Hematopoietic multipotent progenitor cell treated with erythropoietin and hydrocortisone succinate and interleukin-3 and kit ligand, for 15 days (in vitro differentiated cells): ENCODE results near the gene CACNA2D1.
"Not testable (repeated sequence)": the region's sequence is repeated elsewhere in the genome, so short reads cannot be mapped to it uniquely, and the experiment has no call there.

ENCODE experiments used
- DNase-seq: peaks from one replicate; pipeline ENCODE4 v3.0.0-alpha.2; 2015; ENCODE audit warnings: low spot score

CACNA2D1 gene

DNA sequence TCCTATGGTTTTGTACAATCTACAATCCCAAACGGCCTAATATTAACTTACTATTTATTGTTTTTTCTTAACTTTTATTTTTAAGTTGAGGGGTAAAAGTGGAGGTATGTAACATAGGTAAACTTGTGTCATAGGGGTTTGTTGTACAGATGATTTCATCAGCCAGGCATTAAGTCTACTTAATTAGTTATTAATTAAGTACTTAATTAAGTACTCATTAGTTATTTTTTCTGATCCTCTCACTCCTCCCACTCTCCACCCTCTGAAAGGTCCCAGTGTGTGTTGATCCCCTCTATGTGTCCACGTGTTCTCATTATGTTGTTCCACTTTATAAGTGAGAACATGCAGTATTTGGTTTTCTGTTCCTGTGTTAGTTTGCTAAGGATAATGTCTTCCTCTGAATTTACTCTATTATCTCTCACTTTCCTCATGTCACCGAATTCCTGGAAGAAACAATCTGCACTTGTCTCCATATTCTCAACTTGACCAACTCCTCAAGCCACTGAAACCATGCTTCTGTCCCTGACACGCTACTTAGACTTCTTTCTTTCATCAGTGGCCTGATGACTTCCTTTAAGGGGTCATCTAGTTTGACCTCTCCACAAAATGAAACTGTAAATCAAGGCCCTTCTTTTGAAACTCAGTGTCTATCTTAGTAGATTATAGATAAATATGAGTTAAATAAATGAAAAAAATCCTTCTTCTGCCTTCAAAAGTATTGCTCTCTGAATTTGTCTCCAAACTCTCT is 9.1 kb downstream of the CACNA2D1 start:
- no peak for DNase-seq

DNA sequence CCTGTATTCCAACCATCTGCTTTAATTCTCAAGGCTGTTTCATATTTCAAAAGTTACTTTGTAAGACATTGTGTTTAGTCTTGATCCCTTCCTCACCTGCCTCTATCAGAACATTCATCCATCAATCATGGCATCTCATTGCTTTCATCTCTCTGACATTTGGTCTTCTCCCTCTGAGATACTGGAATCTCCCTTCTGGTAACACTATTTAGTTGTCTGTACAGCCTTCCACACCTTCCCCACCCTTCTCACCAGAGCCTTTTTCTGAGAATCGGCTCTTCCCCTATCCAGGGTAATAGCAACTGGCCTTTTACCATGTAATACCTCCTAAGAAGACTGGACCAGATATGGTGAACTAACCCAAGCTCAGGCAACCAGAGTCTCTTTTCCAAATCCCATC is 10.1 kb downstream of the CACNA2D1 start:
- no peak for DNase-seq

DNA sequence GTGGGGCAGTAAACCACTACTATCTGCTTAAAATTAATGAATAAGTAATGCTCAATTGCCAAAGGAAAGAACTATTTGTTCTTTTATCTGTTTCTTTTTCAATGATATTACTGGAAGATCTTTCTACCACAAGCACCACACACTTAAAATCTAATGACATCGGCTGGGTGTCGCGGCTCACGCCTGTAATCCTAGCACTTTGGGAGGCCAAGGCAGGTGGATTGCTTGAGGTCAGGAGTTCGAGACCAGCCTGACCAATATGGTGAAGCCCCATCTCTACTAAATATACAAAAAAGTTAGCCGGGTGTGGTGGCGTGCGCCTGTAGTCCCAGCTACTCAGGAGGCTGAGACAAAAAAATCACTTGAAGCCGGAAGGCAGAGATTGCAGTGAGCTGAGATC is 10.8 kb downstream of the CACNA2D1 start:
- not testable (repeated sequence) for DNase-seq

- no peak for DNase-seq
Measured at GRCh38 chr7:82430500-82431465, 12.8 kb downstream of the CACNA2D1 start.

DNA sequence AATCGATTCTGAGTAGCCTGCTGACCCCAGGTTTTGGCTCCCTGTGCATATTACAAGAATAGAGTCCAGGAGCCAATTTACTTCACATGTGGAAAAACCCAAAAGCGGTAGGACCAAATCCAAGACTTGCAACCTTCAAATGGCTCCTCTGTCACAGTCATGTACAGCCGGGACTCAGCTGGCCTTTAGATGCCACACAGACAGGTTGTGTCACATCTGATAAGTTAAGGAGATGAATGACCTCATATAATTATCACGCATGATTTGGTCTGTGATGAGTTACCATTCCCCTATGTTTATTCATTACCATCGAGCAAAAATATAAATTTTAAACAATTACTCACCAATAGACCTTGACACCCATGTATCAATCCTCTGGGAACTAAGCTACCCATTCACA is 14.2 kb downstream of the CACNA2D1 start:
- no peak for DNase-seq

DNA sequence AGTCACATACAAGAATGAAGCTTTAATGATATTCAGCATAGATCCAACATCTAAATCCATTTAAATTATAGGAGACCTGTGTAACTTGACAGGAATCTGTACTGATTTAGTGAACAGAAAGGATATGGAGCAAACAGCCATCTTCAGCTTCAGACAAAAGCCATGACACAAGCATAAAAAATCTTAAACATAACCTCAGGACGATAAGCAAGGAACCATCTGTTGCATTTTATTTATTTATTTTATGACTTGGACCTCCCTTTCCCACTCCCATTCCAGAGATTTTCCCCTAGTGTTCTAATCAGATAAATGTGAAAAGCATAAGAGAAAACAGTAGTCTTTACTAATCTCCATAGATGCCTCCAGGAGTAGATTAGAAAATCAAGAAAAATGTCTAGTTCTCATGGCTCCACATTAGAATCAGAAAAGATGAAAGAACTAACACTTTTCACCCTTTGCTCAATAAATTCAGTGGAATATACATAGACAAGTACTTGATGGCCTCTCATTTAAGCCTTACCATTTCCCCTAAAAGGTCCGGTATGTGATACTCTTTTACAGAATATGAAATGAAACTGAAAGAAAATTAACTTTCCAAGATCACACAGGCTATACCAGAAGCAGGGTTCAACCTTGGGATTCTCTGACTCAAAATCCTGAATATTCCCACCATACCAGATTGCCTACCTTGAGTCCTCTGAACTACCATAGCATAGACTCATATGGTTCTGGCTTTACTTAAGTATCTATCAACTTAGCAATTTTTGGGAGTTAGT is 15.2 kb downstream of the CACNA2D1 start:
- DNase-seq: no peak

DNA sequence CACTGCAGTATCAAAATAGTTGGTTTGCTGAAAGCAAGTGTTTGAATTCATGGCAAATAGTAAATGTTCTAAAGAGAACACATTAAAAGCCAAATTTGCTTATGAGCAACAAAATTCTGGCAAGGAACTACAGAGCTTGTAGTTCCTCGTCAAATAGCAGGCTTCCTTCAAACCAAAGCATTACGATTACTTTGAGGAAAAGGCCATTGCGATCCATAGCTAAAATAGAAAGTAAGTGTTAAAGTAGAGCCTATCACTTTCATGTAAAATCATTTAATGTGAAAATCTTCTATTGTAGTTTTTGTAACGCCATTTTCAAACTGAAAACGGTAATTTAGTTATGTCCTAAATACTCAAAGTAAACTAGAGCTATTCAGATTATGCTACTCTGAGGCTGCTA is 20.1 kb downstream of the CACNA2D1 start:
- no peak for DNase-seq

GRCh38 chr7:82419200-82419599 is 24.4 kb downstream of the CACNA2D1 start:
- DNase-seq: no peak

- no peak for DNase-seq
Measured at GRCh38 chr7:82417898-82418297, 25.7 kb downstream of the CACNA2D1 start.

GRCh38 chr7:82416402-82416801 is 27.2 kb downstream of the CACNA2D1 start:
- no peak for DNase-seq

GRCh38 chr7:82414389-82414788 is 29.2 kb downstream of the CACNA2D1 start:
- DNase-seq: no peak

- no peak for DNase-seq
Measured at GRCh38 chr7:82413237-82413636, 30.3 kb downstream of the CACNA2D1 start.

GRCh38 chr7:82411732-82412131 is 31.8 kb downstream of the CACNA2D1 start:
- no peak for DNase-seq

GRCh38 chr7:82410461-82410860 is 33.1 kb downstream of the CACNA2D1 start:
- no peak for DNase-seq

- DNase-seq: no peak
Measured at GRCh38 chr7:82406937-82407336, 36.6 kb downstream of the CACNA2D1 start.

DNA sequence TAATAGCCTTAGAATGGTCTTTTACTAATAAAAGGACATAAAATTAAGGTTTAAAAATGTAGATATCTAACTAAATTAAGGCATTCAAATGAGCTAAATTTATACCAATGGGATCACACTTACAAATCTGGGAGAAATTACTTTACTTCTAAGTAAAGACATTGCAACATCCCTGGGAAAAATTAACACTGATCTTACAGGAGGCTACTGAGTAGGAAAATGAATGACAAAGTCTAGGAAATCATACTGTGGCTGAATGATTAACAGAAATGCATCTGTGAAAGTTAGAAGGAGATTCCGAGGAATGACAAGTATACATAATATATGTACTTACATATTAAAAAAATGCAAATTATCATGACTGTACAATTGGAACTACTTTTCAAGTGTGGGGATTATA is 38.3 kb downstream of the CACNA2D1 start:
- no peak for DNase-seq

- no peak for DNase-seq
Measured at GRCh38 chr7:82404652-82405051, 38.9 kb downstream of the CACNA2D1 start.

DNA sequence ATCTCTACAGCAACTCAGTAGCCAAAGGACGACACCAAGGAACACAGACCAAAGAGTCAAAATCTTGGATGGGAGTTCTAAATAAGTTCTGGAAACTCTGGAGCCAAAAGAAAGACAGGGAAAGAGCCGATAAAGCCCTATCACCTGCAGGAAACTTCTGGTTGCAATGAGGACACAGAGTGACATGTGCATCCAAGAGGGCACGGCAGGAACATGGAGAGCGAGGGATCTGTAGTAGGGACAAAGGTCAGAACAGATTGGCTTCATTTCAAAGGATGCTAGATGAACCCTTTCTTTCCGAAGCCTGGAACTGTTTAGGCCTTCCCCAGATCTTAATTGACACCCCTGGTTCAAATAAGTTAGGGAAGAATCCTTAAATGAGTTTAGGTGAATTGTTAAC is 39.5 kb downstream of the CACNA2D1 start:
- DNase-seq: no peak

DNA sequence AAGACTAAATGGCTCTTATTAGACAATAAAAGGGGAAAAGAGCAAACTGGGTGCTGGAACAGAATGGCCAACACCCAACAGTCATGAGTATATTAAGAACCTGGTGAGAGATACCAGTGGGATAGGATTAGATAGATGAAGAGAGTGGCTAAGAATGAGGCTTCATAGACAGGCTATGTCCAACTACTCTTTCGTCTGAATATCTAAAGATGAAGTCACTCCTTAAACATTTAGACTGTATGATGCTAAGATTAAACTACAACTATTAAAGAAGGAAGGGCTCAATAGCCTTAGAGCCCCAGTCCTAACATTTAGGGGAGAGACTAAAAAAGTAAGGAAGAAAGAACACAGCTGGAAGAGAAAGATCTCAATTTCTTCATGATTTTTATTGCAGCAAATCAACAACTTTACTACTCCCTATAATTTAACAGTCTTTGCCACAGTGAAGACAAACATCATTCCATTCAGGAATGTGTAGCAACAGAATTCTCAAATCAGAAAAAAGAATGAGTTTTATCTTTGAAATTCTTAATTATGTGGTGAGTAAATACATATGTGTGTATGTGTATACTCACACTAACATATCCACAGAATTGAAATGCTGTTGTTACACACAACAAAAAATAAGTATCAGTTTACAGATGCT is 45.6 kb downstream of the CACNA2D1 start:
- no peak for DNase-seq

DNA sequence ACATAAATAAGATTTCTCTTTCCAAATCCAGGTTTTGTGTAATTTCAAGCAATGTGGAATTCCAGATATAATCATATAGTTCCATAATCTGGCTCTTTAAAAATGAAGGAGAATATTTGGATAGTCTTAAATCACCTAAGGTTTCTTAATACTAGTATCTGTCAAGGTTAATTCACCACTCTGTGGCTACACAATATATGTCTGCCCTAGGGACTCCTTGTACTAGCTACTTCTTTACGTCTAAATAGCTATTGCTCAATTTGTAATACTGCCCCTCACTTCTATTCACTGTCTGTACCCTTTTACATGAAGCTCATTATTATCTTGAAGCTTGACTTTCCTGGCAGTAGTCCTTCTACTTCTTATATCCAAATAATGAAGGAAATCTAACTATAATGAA is 47.2 kb downstream of the CACNA2D1 start:
- no peak for DNase-seq

DNA sequence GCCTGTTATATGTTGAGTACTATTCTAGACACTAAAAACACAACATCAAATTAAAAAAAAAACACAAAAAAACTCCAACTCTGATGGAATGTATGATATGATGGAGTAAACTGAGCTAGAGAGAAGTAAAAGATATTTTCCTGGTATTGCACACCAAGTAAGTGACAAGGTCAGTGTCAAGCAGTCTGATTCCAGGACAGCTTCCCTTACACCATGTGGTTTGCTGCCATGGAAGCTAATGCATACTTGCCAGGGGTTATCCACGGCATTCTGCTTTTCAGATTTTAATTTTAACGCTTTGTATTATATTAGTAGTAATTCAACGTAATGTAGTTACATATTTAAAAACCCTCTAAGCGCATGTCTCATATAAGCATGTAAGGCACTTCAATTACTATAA is 48.4 kb downstream of the CACNA2D1 start:
- DNase-seq: no peak

- no peak for DNase-seq
Measured at GRCh38 chr7:82393840-82394220, 49.7 kb downstream of the CACNA2D1 start.
